Activated CD4-positive, alpha-beta T cell treated with anti-CD3 and anti-CD28 coated beads for 36 hours (primary cell): ENCODE data around the gene CCNYL1. TPM values are rescaled to one million over a fixed set of nuclear protein-coding genes. Genes with fewer than 3 reads are reported as not detected.
"Not testable (repeated sequence)": the region's sequence is repeated elsewhere in the genome, so short reads cannot be mapped to it uniquely, and the experiment has no call there.

Source experiments
- ATAC-seq: fragments of 200-7000 bp; cut with Tn5 transposase; one replicate; pipeline ENCODE4 v1.10.0; 2021; ENCODE audit warnings: mild to moderate bottlenecking, moderate library complexity
- CTCF ChIA-PET: fragments of 350-600 bp; sonication (Branson Sonifier 250); formaldehyde crosslinking; loops from one replicate; lab custom pipeline; 2021; ENCODE audit warnings: antibody characterized with exemption; lab: Charles Lee
- POLR2A ChIA-PET: fragments of 350-600 bp; sonication (Branson Sonifier 250); formaldehyde crosslinking; loops from one replicate; lab custom pipeline; 2021; ENCODE audit warnings: antibody characterized with exemption, inconsistent platforms; lab: Charles Lee
- DNase-seq: peaks from one replicate; pipeline ENCODE4 v3.0.0-alpha.2; 2020
- H3K27ac Mint-ChIP-seq: one replicate; pipeline ENCODE4 v1.8.0; 2021; ENCODE audit warnings: mixed read lengths
- H3K27me3 Mint-ChIP-seq: one replicate; pipeline ENCODE4 v1.8.0; 2021; ENCODE audit warnings: mixed read lengths
- H3K36me3 Mint-ChIP-seq: one replicate; pipeline ENCODE4 v1.8.0; 2021; ENCODE audit warnings: low read depth, mixed read lengths
- H3K4me1 Mint-ChIP-seq: one replicate; pipeline ENCODE4 v1.8.0; 2021; ENCODE audit warnings: mixed read lengths
- H3K4me3 Mint-ChIP-seq: one replicate; pipeline ENCODE4 v1.8.0; 2021; ENCODE audit warnings: mild to moderate bottlenecking, moderate library complexity, mixed read lengths
- H3K9me3 Mint-ChIP-seq: one replicate; pipeline ENCODE4 v1.8.0; 2021; ENCODE audit warnings: low read depth, mixed read lengths
- intact Hi-C, 2 experiments: fragments of 100-400 bp; cut with DNase I in 1 of 2; cut with micrococcal nuclease in 1 of 2; formaldehyde crosslinking; loops; one replicate each; pipeline versions ENCODE4 v1.14.2 to v1.15.1; 2022 to 2024; cut with DNase I, micrococcal nuclease
- total RNA-seq, 2 experiments: library from RNA; stranded (reverse); gene quantifications; one replicate each; pipeline ENCODE4 v1.2.3, GENCODE V29; 2021

CCNYL1 gene
- total RNA-seq, 2 experiments from 2014 or later: 4.0 to 5.5 TPM

DNA sequence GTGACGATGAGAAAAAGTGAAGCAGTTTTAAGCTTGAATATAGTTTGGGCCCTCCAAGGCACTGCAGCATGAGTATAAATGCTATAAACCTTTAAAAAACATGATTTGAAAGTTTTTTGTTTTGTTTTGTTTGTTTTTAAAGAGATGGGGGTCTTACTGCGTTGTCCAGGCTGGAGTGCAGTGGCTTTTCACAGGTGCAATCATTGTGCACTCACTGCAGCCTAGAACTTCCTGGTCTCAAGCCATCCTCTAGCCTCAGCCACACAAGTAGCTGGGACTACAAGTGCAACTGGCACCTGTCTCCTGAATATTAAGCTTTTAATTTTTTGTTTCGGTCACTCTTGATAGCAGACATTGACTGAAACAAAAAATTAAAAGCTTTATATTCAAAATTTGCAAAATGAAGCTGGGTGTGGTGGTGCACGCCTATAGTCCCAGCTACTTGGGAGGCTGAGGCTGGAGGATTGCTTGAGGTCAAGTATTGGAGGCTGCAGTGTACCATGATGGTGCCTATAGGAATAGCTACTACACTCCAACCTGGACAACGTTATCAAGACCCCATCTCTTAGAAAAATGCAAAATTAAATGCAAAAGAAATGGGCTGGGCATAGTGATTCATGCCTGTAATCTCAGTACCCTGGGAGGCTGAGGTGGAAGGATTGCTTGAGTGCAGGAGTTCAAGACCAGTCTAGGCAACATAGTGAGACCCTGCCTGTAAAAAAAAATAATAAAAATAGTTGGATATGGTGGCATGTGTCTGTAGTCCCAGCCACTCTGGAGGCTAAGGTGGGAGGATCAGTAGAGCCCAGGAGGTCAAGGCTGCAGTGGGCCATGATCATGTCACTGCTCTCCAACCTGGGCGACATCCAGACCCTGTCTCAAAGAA is 43.3 kb downstream of the CCNYL1 start:
- Mint-ChIP-seq H3K27me3 (peaks cover 2% of the 10 kb centered on the region), H3K4me3 (no peak overlapping the region), H3K36me3 (peaks cover 5% of the 10 kb centered on the region), H3K9me3 (no peaks in the 10 kb centered on the region), H3K4me1 (no peaks in the 10 kb centered on the region), H3K27ac (no peak overlapping the region)
- ATAC-seq (no peak), DNase-seq (no peak)
- intact Hi-C loops: no loop called here
- POLR2A ChIA-PET: no interaction called here
- CTCF ChIA-PET: interaction anchor here (0.6 to 3.3 kb wide), 5 partner anchors 8 to 286 kb away, joined by 3 to 10 read pairs (median 4); no protein-coding TSS in a partner anchor

DNA sequence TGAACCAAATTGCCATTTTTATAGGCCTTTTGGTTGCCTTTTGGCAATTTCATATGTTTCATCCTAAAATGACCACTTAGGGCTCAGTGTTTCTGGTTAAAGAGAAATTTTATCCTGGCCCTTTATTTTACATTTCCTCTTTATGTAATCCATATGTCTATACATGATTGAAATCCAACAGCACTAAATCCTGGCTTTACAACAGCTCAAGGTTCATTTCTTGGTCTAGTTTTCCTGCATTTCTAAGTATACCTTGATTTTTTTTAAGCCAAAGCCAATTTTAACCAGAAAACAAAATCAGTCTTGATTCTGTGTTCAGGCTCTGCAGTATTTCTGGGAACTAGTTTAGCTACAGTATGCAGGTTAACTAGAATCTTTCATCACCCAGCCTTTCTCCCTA is 46.6 kb downstream of the CCNYL1 start:
- no peaks in the 10 kb centered on the region for H3K36me3 Mint-ChIP-seq
- DNase-seq (no peak), ATAC-seq (no peak)
- no peaks in the 10 kb centered on the region for H3K4me1 Mint-ChIP-seq
- ChIA-PET CTCF (interaction anchor here (0.6 to 1.2 kb wide), 4 partner anchors 12 to 282 kb away, joined by 3 to 6 read pairs (median 4); no protein-coding TSS in a partner anchor), POLR2A (no interaction called here)
- intact Hi-C loops: no loop called here
- peaks cover 8% of the 10 kb centered on the region for H3K27me3 Mint-ChIP-seq
- H3K4me3 Mint-ChIP-seq: no peak overlapping the region
- no peaks in the 10 kb centered on the region for H3K9me3 Mint-ChIP-seq
- no peak overlapping the region for H3K27ac Mint-ChIP-seq

DNA sequence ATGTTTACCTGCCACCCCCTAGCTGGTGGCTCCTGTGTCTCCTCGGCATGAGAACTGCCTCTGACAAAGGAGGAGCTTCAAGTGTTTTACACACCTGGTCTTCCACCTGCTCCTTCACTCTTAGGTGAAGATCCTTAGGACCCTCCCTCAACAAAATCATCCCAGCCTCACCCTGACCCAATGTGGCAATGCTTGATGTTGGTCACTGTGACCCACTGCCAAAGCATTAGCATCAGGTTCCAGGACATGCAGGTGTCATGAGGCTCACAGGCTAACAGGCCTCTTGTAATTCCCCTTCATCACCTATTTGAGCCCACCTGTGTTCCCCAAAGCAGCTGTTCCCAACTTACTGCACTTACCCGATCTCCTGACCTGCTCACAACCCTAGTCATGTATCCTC is 48.5 kb downstream of the CCNYL1 start:
- no peaks in the 10 kb centered on the region for H3K36me3 Mint-ChIP-seq
- no peak overlapping the region for H3K4me3 Mint-ChIP-seq
- ChIA-PET CTCF (interaction anchor here (1.3 kb wide), 1 partner anchor 10 kb away, joined by 4 read pairs; no protein-coding TSS in a partner anchor), POLR2A (no interaction called here)
- ATAC-seq (no peak), DNase-seq (no peak)
- peaks cover 13% of the 10 kb centered on the region for H3K27me3 Mint-ChIP-seq
- intact Hi-C loops: no loop called here
- H3K27ac Mint-ChIP-seq: no peak overlapping the region
- H3K9me3 Mint-ChIP-seq: no peaks in the 10 kb centered on the region
- no peaks in the 10 kb centered on the region for H3K4me1 Mint-ChIP-seq

DNA sequence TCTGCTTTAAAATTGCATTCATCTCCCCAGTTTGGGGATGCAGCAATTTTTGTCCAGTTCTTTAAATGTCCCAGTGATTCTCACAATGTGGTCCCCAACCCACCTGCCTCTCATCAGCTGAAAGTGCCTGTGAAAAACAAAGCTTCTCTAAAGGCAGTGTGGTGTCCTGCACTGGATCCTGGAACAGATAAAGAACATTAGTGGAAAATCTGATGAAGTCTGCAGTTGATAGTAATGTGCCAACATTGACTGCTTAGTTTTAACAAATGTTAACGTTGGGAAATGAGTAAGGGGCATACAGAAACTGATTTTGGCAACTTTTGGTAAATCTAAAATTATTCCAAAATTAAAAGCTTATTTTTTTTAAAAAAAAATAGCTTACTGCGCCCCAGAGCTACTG is 49.0 kb downstream of the CCNYL1 start:
- intact Hi-C loops: no loop called here
- ChIA-PET POLR2A (no interaction called here), CTCF (interaction anchor here (0.6 to 1.1 kb wide), 4 partner anchors 15 to 295 kb away, joined by 3 to 4 read pairs (median 3); partner anchors contain the start of gene METTL21A)

DNA sequence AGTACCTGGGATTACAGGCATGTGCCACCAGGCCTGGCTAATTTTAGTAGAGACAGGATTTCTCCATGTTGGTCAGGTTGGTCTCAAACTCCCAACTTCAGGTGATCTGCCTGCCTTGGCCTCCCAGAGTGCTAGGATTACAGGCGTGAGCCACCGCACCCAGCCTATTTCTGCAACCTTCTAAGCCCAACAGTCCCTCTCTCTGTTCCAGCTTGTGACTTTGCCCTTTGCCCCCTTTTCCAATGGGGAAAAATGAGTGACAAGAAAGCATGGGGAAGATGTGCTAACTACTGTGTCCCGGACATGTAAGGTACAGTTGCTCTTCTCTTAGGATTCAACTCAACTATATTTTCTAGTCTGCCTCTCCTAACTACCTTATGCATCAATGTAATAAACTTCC is 50.0 kb downstream of the CCNYL1 start:
- peaks cover 23% of the 10 kb centered on the region for H3K27me3 Mint-ChIP-seq
- CTCF ChIA-PET: interaction anchor here (1.1 kb wide), 1 partner anchor 136 kb away, joined by 3 read pairs; the partner anchor contains the start of gene METTL21A
- H3K9me3 Mint-ChIP-seq, POLR2A ChIA-PET, H3K36me3 Mint-ChIP-seq, H3K4me1 Mint-ChIP-seq, H3K4me3 Mint-ChIP-seq, ATAC-seq, H3K27ac Mint-ChIP-seq, intact Hi-C loops, DNase-seq: not testable (repeated sequence)

More for the DNA sequence above, 49.0 kb downstream of the CCNYL1 start:
- ATAC-seq (no peak), DNase-seq (no peak)
- no peak overlapping the region for H3K4me3 Mint-ChIP-seq
- H3K27me3 Mint-ChIP-seq: peaks cover 18% of the 10 kb centered on the region
- no peaks in the 10 kb centered on the region for H3K9me3 Mint-ChIP-seq
- H3K36me3 Mint-ChIP-seq: no peaks in the 10 kb centered on the region
- no peaks in the 10 kb centered on the region for H3K4me1 Mint-ChIP-seq
- H3K27ac Mint-ChIP-seq: no peak overlapping the region

DNA sequence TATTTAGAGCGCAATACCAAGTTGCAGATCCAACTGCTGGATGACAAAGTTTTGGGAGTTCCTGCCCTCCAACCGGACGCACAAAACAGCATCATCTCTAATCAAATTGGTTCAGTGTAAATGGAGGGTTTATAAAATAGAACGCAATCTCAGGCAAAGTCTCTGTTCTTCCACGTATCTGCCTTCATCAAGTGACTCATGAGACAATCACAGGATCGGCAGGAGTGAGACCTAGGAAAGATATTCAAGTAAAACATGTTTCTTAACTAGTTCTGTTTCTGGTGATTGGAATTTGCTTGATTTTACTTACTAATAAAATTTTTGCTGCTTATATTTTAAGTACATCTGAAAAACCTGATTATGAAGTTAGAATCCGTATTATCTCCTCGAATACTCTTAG is 50.7 kb downstream of the CCNYL1 start:
- Mint-ChIP-seq H3K9me3 (peaks cover under 1% of the 10 kb centered on the region), H3K4me1 (peaks cover 5% of the 10 kb centered on the region), H3K36me3 (peaks cover 1% of the 10 kb centered on the region), H3K4me3 (no peak overlapping the region), H3K27me3 (peaks cover 27% of the 10 kb centered on the region), H3K27ac (no peak overlapping the region)
- ATAC-seq: no peak
- intact Hi-C loops: no loop called here
- CTCF ChIA-PET: no interaction called here
- POLR2A ChIA-PET: no interaction called here
- no peak for DNase-seq

DNA sequence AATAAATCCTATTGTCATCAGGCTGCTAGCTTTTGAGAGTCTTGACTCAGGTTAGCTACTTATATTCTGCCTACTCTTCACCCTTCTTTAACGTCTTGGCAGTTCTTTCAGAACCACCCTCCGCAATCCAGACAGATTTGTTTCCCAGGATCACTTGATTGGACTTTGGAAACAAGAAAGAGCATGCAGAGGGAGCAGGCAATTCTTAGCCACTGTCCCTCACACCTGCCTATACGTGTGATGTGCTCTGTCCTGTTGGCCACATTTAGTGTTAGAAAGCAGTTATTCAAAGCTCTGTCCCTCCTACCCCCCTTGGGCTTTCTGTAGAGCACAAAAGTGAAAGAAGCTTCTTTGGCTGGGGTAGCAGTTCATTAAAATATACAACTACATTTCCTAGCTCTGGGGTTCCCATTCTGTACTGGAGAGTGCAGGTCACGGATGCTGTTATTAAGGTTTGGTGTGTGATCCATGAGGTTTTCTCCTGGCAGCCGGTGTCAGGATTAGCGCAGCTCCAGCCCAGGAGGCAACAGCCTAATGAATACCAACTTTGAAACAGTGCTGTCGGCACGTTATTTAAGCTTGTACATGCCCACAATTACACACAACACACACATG is 52.0 kb downstream of the CCNYL1 start:
- Mint-ChIP-seq H3K27ac (no peak overlapping the region), H3K36me3 (peaks cover 7% of the 10 kb centered on the region), H3K4me1 (peaks cover 15% of the 10 kb centered on the region), H3K27me3 (peaks cover 39% of the 10 kb centered on the region), H3K9me3 (peaks cover 2% of the 10 kb centered on the region), H3K4me3 (no peak overlapping the region)
- DNase-seq: no peak
- POLR2A ChIA-PET: no interaction called here
- no peak for ATAC-seq
- CTCF ChIA-PET: interaction anchor here (1.2 kb wide), 1 partner anchor 9 kb away, joined by 4 read pairs; no protein-coding TSS in a partner anchor
- intact Hi-C loops: no loop called here

DNA sequence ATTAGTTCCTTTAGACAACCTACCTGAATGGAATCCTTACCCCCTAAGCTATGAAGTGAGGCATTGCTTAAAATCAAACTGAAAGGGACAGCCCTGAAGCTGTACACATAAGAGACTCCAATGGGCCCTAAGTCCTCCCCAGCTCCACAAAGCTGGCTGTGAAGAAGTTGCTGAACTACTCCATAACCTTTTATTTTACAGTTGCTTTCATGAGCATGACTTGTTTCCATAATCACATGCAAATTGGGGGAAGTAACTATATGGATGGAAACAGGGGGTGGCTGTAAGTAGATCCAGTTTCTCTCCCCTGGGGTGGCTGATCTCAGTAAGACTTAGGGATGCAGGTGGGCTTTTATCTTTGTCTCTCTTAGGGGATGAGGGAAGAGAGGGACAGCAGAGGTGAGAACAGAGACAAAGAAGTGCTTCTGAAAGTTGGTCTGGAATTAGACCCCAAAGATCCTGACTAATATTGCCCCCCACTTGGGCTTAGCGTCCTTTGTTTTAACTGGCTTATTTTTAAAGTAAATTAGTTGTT is 52.7 kb downstream of the CCNYL1 start:
- H3K9me3 Mint-ChIP-seq: peaks cover 2% of the 10 kb centered on the region
- no peak overlapping the region for H3K4me3 Mint-ChIP-seq
- intact Hi-C loops: no loop called here
- POLR2A ChIA-PET: no interaction called here
- ATAC-seq: no peak
- H3K27ac Mint-ChIP-seq: no peak overlapping the region
- H3K4me1 Mint-ChIP-seq: peaks cover 17% of the 10 kb centered on the region
- peaks cover 7% of the 10 kb centered on the region for H3K36me3 Mint-ChIP-seq
- peaks cover 40% of the 10 kb centered on the region for H3K27me3 Mint-ChIP-seq
- no peak for DNase-seq
- CTCF ChIA-PET: interaction anchor here (1.2 kb wide), 1 partner anchor 9 kb away, joined by 4 read pairs; no protein-coding TSS in a partner anchor

DNA sequence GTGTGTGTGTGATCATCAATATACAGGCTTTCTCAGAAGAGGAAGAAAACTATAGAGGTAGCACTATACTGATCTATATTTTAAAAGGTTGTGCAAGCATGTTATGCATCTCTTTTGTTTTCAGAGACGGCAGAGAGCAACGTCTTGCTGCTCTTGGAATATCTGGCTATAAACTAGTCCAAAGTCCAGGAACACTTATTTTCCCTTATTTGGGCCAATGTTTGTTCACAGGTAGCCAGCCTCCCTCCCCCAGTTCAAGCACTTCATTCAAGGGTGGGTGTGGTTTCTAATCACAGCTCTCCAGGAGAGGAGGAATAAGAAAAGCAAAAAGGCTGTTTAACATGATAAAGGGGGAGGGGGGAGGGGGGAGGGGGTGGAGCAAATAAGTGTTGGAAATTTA is 54.1 kb downstream of the CCNYL1 start:
- DNase-seq (no peak), ATAC-seq (no peak)
- Mint-ChIP-seq H3K27me3 (peaks cover 43% of the 10 kb centered on the region), H3K27ac (no peak overlapping the region), H3K4me1 (peaks cover 23% of the 10 kb centered on the region), H3K9me3 (peaks cover 2% of the 10 kb centered on the region), H3K36me3 (peaks cover 7% of the 10 kb centered on the region), H3K4me3 (no peak overlapping the region)
- CTCF ChIA-PET: interaction anchor here (0.6 to 1.7 kb wide), 3 partner anchors 18 to 275 kb away, joined by 3 to 15 read pairs (median 4); no protein-coding TSS in a partner anchor
- intact Hi-C loops: loop anchor here in 1 of 2 experiments (5.0 kb wide), 2 partner anchors 207 to 272 kb away; no protein-coding TSS in a partner anchor
- POLR2A ChIA-PET: no interaction called here

DNA sequence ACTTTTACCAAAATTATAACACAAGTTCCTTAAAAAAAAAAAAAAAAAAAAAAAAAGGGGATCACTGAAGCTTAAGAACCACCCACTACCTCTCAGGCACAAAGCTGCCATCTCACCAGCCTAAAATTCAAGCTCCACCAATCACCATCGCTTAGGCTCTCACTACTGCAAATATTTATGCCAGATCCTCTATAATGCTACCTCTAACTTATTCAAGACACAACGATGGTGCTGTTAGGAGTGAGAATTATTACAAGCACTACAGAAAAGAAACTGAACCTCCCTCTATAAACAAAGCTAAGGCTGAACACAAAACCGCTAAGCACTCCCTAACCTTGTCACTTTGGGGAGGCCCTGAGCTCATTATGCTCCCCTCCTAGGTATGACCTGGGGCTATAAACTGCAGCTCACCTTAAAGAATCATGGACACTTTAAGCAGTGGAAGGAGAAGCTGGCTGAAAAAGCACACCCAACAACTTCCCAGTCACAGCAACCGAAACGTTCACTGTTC is 54.7 kb downstream of the CCNYL1 start:
- Mint-ChIP-seq H3K36me3 (peaks cover 7% of the 10 kb centered on the region), H3K27ac (no peak overlapping the region), H3K27me3 (peaks cover 47% of the 10 kb centered on the region), H3K4me3 (no peak overlapping the region), H3K9me3 (peaks cover 2% of the 10 kb centered on the region), H3K4me1 (peaks cover 27% of the 10 kb centered on the region)
- POLR2A ChIA-PET: interaction anchor here (0.5 to 0.7 kb wide), 2 partner anchors 263 to 644 kb away, joined by 3 to 10 read pairs; no protein-coding TSS in a partner anchor
- intact Hi-C loops: loop anchor here in 1 of 2 experiments (5.0 kb wide), 2 partner anchors 206 to 271 kb away; no protein-coding TSS in a partner anchor
- ATAC-seq (no peak), DNase-seq (no peak)
- CTCF ChIA-PET: interaction anchor here (0.6 to 1.7 kb wide), 3 partner anchors 41 to 311 kb away, joined by 3 to 15 read pairs (median 3); no protein-coding TSS in a partner anchor
